Trophoblast cell (in vitro differentiated cells and primary cell): Measurements from ENCODE around the gene TLX2.

Source experiments
- DNase-seq, 2 donors: peaks; one replicate each; pipeline ENCODE4 v3.0.0-alpha.2; 2016
- H2AFZ ChIP-seq: 2 replicates; pipeline ENCODE4 v1.6.1; 2013; ENCODE audit warnings: low read length, moderate library complexity, mild to moderate bottlenecking; ENCODE audit not compliant: insufficient read depth, poor library complexity
- H2AK5ac ChIP-seq: 2 replicates; pipeline ENCODE4 v1.6.1; 2013; ENCODE audit warnings: mild to moderate bottlenecking, low read length
- H2BK120ac ChIP-seq: 2 replicates; pipeline ENCODE4 v1.6.1; 2013; ENCODE audit warnings: low read length, mild to moderate bottlenecking, moderate library complexity; ENCODE audit not compliant: insufficient read depth, poor library complexity
- H2BK12ac ChIP-seq: 2 replicates; pipeline ENCODE4 v1.6.1; 2013; ENCODE audit warnings: mild to moderate bottlenecking, low read length, moderate library complexity
- H2BK5ac ChIP-seq: 2 replicates; pipeline ENCODE4 v1.6.1; 2013; ENCODE audit warnings: low read length, low read depth, moderate library complexity, mild to moderate bottlenecking; ENCODE audit not compliant: poor library complexity
- H3K14ac ChIP-seq: 2 replicates; pipeline ENCODE4 v1.6.1; 2013; ENCODE audit warnings: mild to moderate bottlenecking, low read length
- H3K18ac ChIP-seq: 2 replicates; pipeline ENCODE4 v1.6.1; 2013; ENCODE audit warnings: mild to moderate bottlenecking, low read length
- H3K23ac ChIP-seq: 2 replicates; pipeline ENCODE4 v1.6.1; 2013; ENCODE audit warnings: low read length
- H3K27ac ChIP-seq: 2 replicates; pipeline ENCODE4 v1.5.1; 2013; ENCODE audit warnings: low read depth, mild to moderate bottlenecking, inconsistent platforms, low read length, moderate library complexity
- H3K27me3 ChIP-seq: 2 replicates; pipeline ENCODE4 v1.6.1; 2013; ENCODE audit warnings: inconsistent platforms, mild to moderate bottlenecking, low read length, moderate library complexity; ENCODE audit not compliant: insufficient read depth
- H3K36me3 ChIP-seq, 2 experiments: 1 replicate in 1 of 2; 2 replicates in 1 of 2; pipeline ENCODE4 v1.6.1; 2013; ENCODE audit warnings: low read length in 2 of 2, mild to moderate bottlenecking in 2 of 2, moderate library complexity in 1 of 2; ENCODE audit not compliant: insufficient read depth in 2 of 2, control insufficient read depth in 1 of 2
- H3K4ac ChIP-seq: 2 replicates; pipeline ENCODE4 v1.6.1; 2013; ENCODE audit warnings: low read depth, mild to moderate bottlenecking, low read length, moderate library complexity
- H3K4me1 ChIP-seq, 2 experiments: 1 replicate in 1 of 2; 2 replicates in 1 of 2; pipeline ENCODE4 v1.6.1; 2013; ENCODE audit warnings: low read length in 2 of 2, mild to moderate bottlenecking in 2 of 2, moderate library complexity in 1 of 2; ENCODE audit not compliant: insufficient read depth in 2 of 2, control insufficient read depth in 1 of 2
- H3K4me2 ChIP-seq: 2 replicates; pipeline ENCODE4 v1.6.1; 2013; ENCODE audit warnings: inconsistent platforms, mild to moderate bottlenecking, low read length, moderate library complexity
- H3K4me3 ChIP-seq: 2 replicates; pipeline ENCODE4 v1.5.1; 2013; ENCODE audit warnings: mild to moderate bottlenecking, low read depth, low read length, inconsistent platforms
- H3K79me1 ChIP-seq: one replicate; pipeline ENCODE4 v1.6.1; 2013; ENCODE audit warnings: low read length
- H3K79me2 ChIP-seq: 2 replicates; pipeline ENCODE4 v1.6.1; 2013; ENCODE audit warnings: low read length, mild to moderate bottlenecking; ENCODE audit not compliant: control insufficient read depth, insufficient read depth, poor library complexity
- H3K9ac ChIP-seq: 2 replicates; pipeline ENCODE4 v1.6.1; 2013; ENCODE audit warnings: mild to moderate bottlenecking, low read length
- H3K9me3 ChIP-seq: 2 replicates; pipeline ENCODE4 v1.6.1; 2013; ENCODE audit warnings: low read depth, mild to moderate bottlenecking, control low read depth, inconsistent platforms, low read length; ENCODE audit not compliant: insufficient read depth
- H4K12ac ChIP-seq: 2 replicates; pipeline ENCODE4 v1.6.1; 2013; ENCODE audit warnings: low read depth, mild to moderate bottlenecking, low read length, moderate library complexity
- H4K8ac ChIP-seq: 2 replicates; pipeline ENCODE4 v1.6.1; 2013; ENCODE audit warnings: low read depth, mild to moderate bottlenecking, low read length, moderate library complexity
- H4K91ac ChIP-seq: one replicate; pipeline ENCODE4 v1.6.1; 2013; ENCODE audit warnings: low read depth, mild to moderate bottlenecking, low read length, moderate library complexity
- WGBS: extraction: QIAGEN DNeasy Blood & Tissue Kit; methylation state at CpG from one replicate; pipeline ENCODE4 v1.1.7; 2013; ENCODE audit warnings: missing lambda C conversion rate; ENCODE audit not compliant: insufficient read length, insufficient coverage; ENCODE audit errors: extremely low coverage; 5-methylcytosine and 5-hydroxymethylcytosine counted together

TLX2 gene

GRCh38 chr2:74472945-74473258 is 41.3 kb upstream of the TLX2 start:
- WGBS, result no CpG with 5 or more reads among the region's 7 CpGs
- Histone ChIP-seq H2BK120ac (no peak overlapping the region), H3K9me3 (peaks cover 1% of the 10 kb centered on the region), H3K27ac (peak overlapping the region; percentile 78), H3K4me3 (peak overlapping the region; percentile 90), H2AFZ (peak overlapping the region; percentile 52), H3K14ac (peak overlapping the region; percentile 3), H2BK12ac (no peak overlapping the region), H2AK5ac (peak overlapping the region; percentile 36), H3K79me1 (peaks cover 9% of the 10 kb centered on the region), H3K27me3 (no peaks in the 10 kb centered on the region), H3K4me1 (peaks cover 5 to 7% of the 10 kb centered on the region in 2 experiments), H4K8ac (peak overlapping the region; percentile 55), H4K91ac (peak overlapping the region; percentile 82), H3K4me2 (peak overlapping the region; percentile 67), H4K12ac (peak overlapping the region; percentile 33), H3K79me2 (peaks cover 3% of the 10 kb centered on the region), H3K4ac (peak overlapping the region; percentile 41), H3K23ac (no peak overlapping the region), H3K9ac (peak overlapping the region; percentile 69), H2BK5ac (no peak overlapping the region), H3K36me3 (peaks cover 17 to 19% of the 10 kb centered on the region in 2 experiments), H3K18ac (no peak overlapping the region)
- no peak for DNase-seq

- H3K4me3 ChIP-seq, result no peak overlapping the region
- no peak for DNase-seq
- no peak overlapping the region for H3K9ac ChIP-seq
- H3K18ac ChIP-seq, result no peak overlapping the region
- WGBS, result no CpG with 5 or more reads among the region's 6 CpGs
- no peak overlapping the region for H3K27ac ChIP-seq
- peaks cover 9% of the 10 kb centered on the region for H3K79me1 ChIP-seq
- H3K23ac ChIP-seq, result no peak overlapping the region
- H2BK12ac ChIP-seq, result no peak overlapping the region
- H4K12ac ChIP-seq, result no peak overlapping the region
- peaks cover 3% of the 10 kb centered on the region for H3K79me2 ChIP-seq
- no peak overlapping the region for H4K8ac ChIP-seq
- H3K36me3 ChIP-seq, result peaks cover 19% of the 10 kb centered on the region in 2 experiments
- H4K91ac ChIP-seq, result no peak overlapping the region
- no peak overlapping the region for H3K14ac ChIP-seq
- H2BK120ac ChIP-seq, result no peak overlapping the region
- peaks cover 5 to 7% of the 10 kb centered on the region in 2 experiments for H3K4me1 ChIP-seq
- H3K27me3 ChIP-seq, result no peaks in the 10 kb centered on the region
- H2BK5ac ChIP-seq, result no peak overlapping the region
- H2AFZ ChIP-seq, result no peak overlapping the region
- no peak overlapping the region for H3K4me2 ChIP-seq
- H2AK5ac ChIP-seq, result no peak overlapping the region
- H3K9me3 ChIP-seq, result peaks cover 1% of the 10 kb centered on the region
- no peak overlapping the region for H3K4ac ChIP-seq
Measured at GRCh38 chr2:74474481-74474880, 39.8 kb upstream of the TLX2 start.

DNA sequence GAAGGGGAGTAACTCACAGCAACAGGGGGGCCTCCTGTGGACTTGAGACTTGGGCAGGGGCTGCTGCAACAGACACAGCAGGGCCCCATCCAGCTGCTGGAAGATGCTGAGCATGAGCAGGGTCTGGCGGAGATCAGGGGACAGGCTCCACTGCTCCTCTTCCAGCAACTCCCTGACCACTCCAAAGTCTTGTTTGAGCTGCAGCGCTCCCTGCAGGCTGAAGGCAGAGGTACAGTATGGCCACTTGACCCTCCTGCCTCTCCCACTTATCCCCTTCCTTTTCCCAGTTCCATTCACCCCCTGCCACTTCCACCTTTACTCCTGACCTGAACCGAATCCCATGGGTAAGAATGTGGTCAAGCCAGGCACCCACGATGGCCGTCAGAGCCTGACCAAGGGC is 39.4 kb upstream of the TLX2 start:
- Histone ChIP-seq H2AK5ac (no peak overlapping the region), H4K12ac (no peak overlapping the region), H2BK5ac (no peak overlapping the region), H2BK12ac (no peak overlapping the region), H2BK120ac (no peak overlapping the region), H3K27me3 (no peaks in the 10 kb centered on the region), H3K14ac (no peak overlapping the region), H3K79me2 (peaks cover 3% of the 10 kb centered on the region), H3K9ac (no peak overlapping the region), H3K4me3 (no peak overlapping the region), H3K23ac (no peak overlapping the region), H4K91ac (no peak overlapping the region), H3K4ac (no peak overlapping the region), H3K27ac (no peak overlapping the region), H4K8ac (no peak overlapping the region), H2AFZ (no peak overlapping the region), H3K9me3 (peaks cover 1% of the 10 kb centered on the region), H3K36me3 (peaks cover 19 to 21% of the 10 kb centered on the region in 2 experiments), H3K18ac (no peak overlapping the region), H3K79me1 (peaks cover 9% of the 10 kb centered on the region), H3K4me1 (peaks cover 5 to 7% of the 10 kb centered on the region in 2 experiments), H3K4me2 (no peak overlapping the region)
- DNase-seq, result no peak
- no CpG with 5 or more reads among the region's 5 CpGs for WGBS

DNA sequence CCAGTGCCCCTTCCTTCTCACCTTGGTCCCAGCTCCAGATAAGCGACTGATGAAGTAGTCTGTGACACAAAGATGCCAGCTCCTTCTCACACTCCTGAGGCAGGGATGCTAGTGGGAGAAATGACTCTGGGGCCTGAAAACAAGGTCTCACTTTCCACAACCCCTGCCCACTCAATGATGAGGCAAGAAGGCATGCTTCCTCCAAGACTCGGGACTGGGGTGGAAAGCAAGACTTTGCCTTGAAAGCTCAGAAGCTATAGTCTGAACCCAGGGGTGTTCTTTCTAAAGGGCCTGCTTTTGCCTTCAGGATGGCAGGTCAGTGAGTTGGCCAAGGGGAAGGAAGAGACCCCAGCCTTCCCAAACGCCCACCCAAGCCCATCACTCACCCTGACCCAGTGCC is 32.8 kb upstream of the TLX2 start:
- Histone ChIP-seq H4K12ac (peak overlapping the region; percentile 1), H3K79me2 (peaks cover 9% of the 10 kb centered on the region), H2BK120ac (no peak overlapping the region), H2BK12ac (no peak overlapping the region), H3K4ac (peak overlapping the region; percentile 51), H3K23ac (no peak overlapping the region), H4K8ac (peak overlapping the region; percentile 71), H3K4me1 (peaks cover 9 to 10% of the 10 kb centered on the region in 2 experiments), H3K14ac (no peak overlapping the region), H4K91ac (no peak overlapping the region), H2BK5ac (no peak overlapping the region), H3K27me3 (no peaks in the 10 kb centered on the region), H3K9ac (peak overlapping the region; percentile 89), H3K36me3 (peaks cover 12 to 14% of the 10 kb centered on the region in 2 experiments), H3K27ac (no peak overlapping the region), H3K18ac (peak overlapping the region; percentile 21), H3K79me1 (peaks cover 11% of the 10 kb centered on the region), H2AFZ (no peak overlapping the region), H2AK5ac (no peak overlapping the region), H3K9me3 (no peaks in the 10 kb centered on the region), H3K4me2 (peak overlapping the region; percentile 66), H3K4me3 (no peak overlapping the region)
- no peak for DNase-seq
- WGBS, result no CpG with 5 or more reads among the region's 3 CpGs
